Measurements from ENCODE around the gene NUDT4. TPM values are rescaled to one million over a fixed set of nuclear protein-coding genes. Genes with fewer than 3 reads are reported as not detected.

NUDT4 gene
- total and polyA plus RNA-seq, 2 of the 8 experiments (the other 6 are each of a cell fraction or from before 2014, with no cell fraction given): 17.3 to 71.7 TPM

- H4K5ac ChIP-seq (ENCODE audit: insufficient read length, low read depth, low read length): no peak overlapping the region
- no peak overlapping the region for H3K27ac ChIP-seq (ENCODE audit: low read depth, low read length)
- no peaks in the 10 kb centered on the region for H3K9me3 ChIP-seq (ENCODE audit: insufficient read depth in 2 of 2, low read depth in 1 of 2, low read length in 1 of 2)
- no peak overlapping the region for H3K4ac ChIP-seq (replicated peaks; ENCODE audit: insufficient read length, low read depth, low read length)
- no peak overlapping the region for H2BK5ac ChIP-seq (ENCODE audit: low read depth, low read length)
- ChIA-PET POLR2A (ENCODE audit: partially characterized antibody) (no interaction called here), CTCF (ENCODE audit: partially characterized antibody) (interaction anchor here (0.6 kb wide), 1 partner anchor 60 kb away, joined by 3 read pairs; no protein-coding TSS in a partner anchor)
- H2BK12ac ChIP-seq (ENCODE audit: low read depth, low read length): no peak overlapping the region
- H3K23ac ChIP-seq (ENCODE audit: insufficient read length): no peak overlapping the region
- TF ChIP-seq JUN (IDR thresholded peaks at IDR 0.05; ENCODE audit: low read depth, low read length) (no peak), KDM5A (IDR thresholded peaks at IDR 0.05; ENCODE audit: low read length) (no peak), RFX5 (IDR thresholded peaks at IDR 0.05; ENCODE audit: borderline replicate concordance, low read depth, low read length) (no peak)
- no peaks in the 10 kb centered on the region for H3K27me3 ChIP-seq (replicated peaks in 1 of 4; ENCODE audit: control insufficient read depth in 3 of 4, extremely low read depth in 1 of 4, insufficient read depth in 3 of 4, low read length in 3 of 4)
- H3K79me1 ChIP-seq (ENCODE audit: low read depth, low read length): 0 out of 2 replicates have a peak, but pooled peaks cover 4% of the 10 kb centered on the region
- no peaks in the 10 kb centered on the region for H3K36me3 ChIP-seq (ENCODE audit: control insufficient read depth in 2 of 4, insufficient read depth in 4 of 4, low read length in 3 of 4)
- WGBS, 2 experiments (ENCODE audit: extremely low coverage in 1 of 2, insufficient coverage in 1 of 2, insufficient read length in 1 of 2, insufficient replicate concordance in 2 of 2, low coverage in 1 of 2, low lambda C conversion rate in 2 of 2, missing lambda C conversion rate in 1 of 2): 91% methylated on average over 2 of the region's 2 CpGs; no CpG with 5 or more reads in 1 of the 2 experiments
- H3K23me2 ChIP-seq (ENCODE audit: low read depth, low read length): no peaks in the 10 kb centered on the region
- H2AK5ac ChIP-seq (ENCODE audit: low read depth, low read length): no peak overlapping the region
- H3K4me1 ChIP-seq (replicated peaks in 1 of 4; ENCODE audit: control insufficient read depth in 3 of 4, insufficient read depth in 4 of 4, low read length in 3 of 4): no peaks in the 10 kb centered on the region
- H3K4me2 ChIP-seq (ENCODE audit: insufficient read depth in 1 of 2, low read depth in 2 of 2, low read length in 2 of 2): no peak overlapping the region
- FAIRE-seq (no peak), DNase-seq (ENCODE audit: low read depth in 1 of 2, low spot score in 2 of 2) (no peak)
- no peak overlapping the region for H2BK15ac ChIP-seq (ENCODE audit: low read length)
- no peak overlapping the region for H3K56ac ChIP-seq (replicated peaks; ENCODE audit: insufficient read length, low read depth, low read length)
- no peak overlapping the region for H4K91ac ChIP-seq (replicated peaks; ENCODE audit: insufficient read length, low read length)
- H3K9ac ChIP-seq (replicated peaks in 1 of 4; ENCODE audit: extremely low read depth in 1 of 4, low read depth in 3 of 4, low read length in 3 of 4): no peak overlapping the region
- H3K14ac ChIP-seq (ENCODE audit: insufficient read length): no peak overlapping the region
- H3K4me3 ChIP-seq (ENCODE audit: extremely low read depth in 1 of 4, insufficient read depth in 2 of 4, low read depth in 3 of 4, low read length in 4 of 4): no peak overlapping the region
- peaks cover 3 to 7% of the 10 kb centered on the region in 2 experiments for H4K20me1 ChIP-seq (replicated peaks in 1 of 2; ENCODE audit: control insufficient read depth in 1 of 2, insufficient read depth in 2 of 2, low read length in 2 of 2)
- no peak overlapping the region for H3K18ac ChIP-seq (ENCODE audit: extremely low read depth, low read length)
- peaks cover 38 to 90% of the 10 kb centered on the region in 2 experiments for H3K79me2 ChIP-seq (ENCODE audit: control insufficient read depth in 1 of 2, insufficient read depth in 2 of 2, low read length in 2 of 2)
- no peak overlapping the region for H2BK120ac ChIP-seq (replicated peaks; ENCODE audit: low read depth, low read length)
- H4K8ac ChIP-seq (ENCODE audit: extremely low read depth, insufficient read depth, low read length): no peak overlapping the region
- H2BK20ac ChIP-seq (ENCODE audit: low read length): no peak overlapping the region
- no peak overlapping the region for H2AFZ ChIP-seq (ENCODE audit: low read length)
These were observed 10.1 kb downstream of the NUDT4 start for GRCh38 chr12:93387780-93388179.

Data from H1 (cell line).